ENCODE data around the gene ZYX. TPM values are rescaled to one million over a fixed set of nuclear protein-coding genes. Genes with fewer than 3 reads are reported as not detected.

Gene ZYX
- total RNA-seq, 1 donor from 2014 or later, result 523 TPM

DNA sequence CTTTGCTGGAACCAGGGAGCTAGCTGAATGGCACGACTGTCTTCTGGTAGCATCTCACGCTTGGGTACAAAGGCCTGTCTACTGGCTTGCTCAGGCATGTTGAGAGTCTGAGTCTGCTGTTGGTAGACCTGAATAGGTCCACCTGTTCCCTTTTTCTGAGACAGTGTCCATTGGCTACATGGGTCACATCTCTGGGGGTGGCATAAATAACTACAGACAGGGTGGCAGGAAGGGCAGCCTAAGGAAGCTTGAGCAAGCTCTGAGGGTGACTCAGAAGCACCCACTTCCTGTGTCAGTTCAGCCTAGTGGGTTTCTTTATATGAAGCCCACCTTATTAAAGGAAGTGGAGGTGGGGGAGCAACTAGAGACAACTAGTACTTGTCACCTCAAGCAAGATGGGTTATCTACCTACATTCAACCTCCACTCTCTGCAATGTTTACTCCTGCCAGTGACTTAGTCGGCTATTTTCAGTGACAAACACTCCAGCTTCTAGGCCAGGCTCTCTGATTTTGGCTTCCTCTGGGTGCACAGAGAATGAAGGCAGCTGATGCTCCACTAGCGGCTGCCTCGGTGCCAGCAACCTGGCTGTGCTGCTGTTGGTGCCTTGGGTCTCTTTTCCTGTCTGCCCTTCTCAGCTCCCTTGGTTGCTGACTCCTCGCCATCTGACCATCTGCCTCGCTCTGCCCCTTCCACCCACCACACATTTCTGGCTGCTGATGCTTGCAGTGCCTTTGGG lies 5.7 kb upstream of the ZYX start:
- DNase-seq (ENCODE audit: low read depth) (no peak), FAIRE-seq (no peak)
- Mint-ChIP-seq H3K4me3 (ENCODE audit: unreplicated experiment) (no peak overlapping the region), H3K36me3 (ENCODE audit: low read depth, unreplicated experiment) (no peaks in the 10 kb centered on the region), H3K4me1 (ENCODE audit: low read depth, unreplicated experiment) (peaks cover 27% of the 10 kb centered on the region), H3K27ac (ENCODE audit: unreplicated experiment) (no peak overlapping the region), H3K27me3 (ENCODE audit: low read depth, unreplicated experiment) (no peaks in the 10 kb centered on the region), H3K9me3 (ENCODE audit: unreplicated experiment) (peaks cover 3% of the 10 kb centered on the region)
- H4K20me1 ChIP-seq (ENCODE audit: insufficient read depth, low read length), result no peaks in the 10 kb centered on the region
- no peaks in the 10 kb centered on the region for H3K9me3 ChIP-seq (ENCODE audit: insufficient read depth, low read depth, low read length)
- peaks cover 35% of the 10 kb centered on the region for H3K79me2 ChIP-seq (ENCODE audit: insufficient read depth, low read length)
- H3K27ac ChIP-seq (ENCODE audit: low read depth, low read length), result no peak overlapping the region
- no peak overlapping the region for H3K4me3 ChIP-seq (ENCODE audit: insufficient read depth, low read depth, low read length)
- H3K4me2 ChIP-seq (ENCODE audit: low read length), result peak overlapping the region; percentile 35
- no peak for TF ChIP-seq EZH2 (IDR thresholded peaks at IDR 0.05; ENCODE audit: insufficient read depth, low read length)
- TF ChIP-seq CTCF (IDR thresholded peaks at IDR 0.05; ENCODE audit: insufficient read depth, low read depth, low read length), result no peak
- no peak overlapping the region for H2AFZ ChIP-seq (ENCODE audit: low read depth, low read length)
- H3K27me3 ChIP-seq (ENCODE audit: insufficient read depth, low read length), result no peaks in the 10 kb centered on the region
- no peaks in the 10 kb centered on the region for H3K36me3 ChIP-seq (ENCODE audit: insufficient read depth, low read length)
- H3K4me1 ChIP-seq (ENCODE audit: insufficient read depth, low read length), result peaks cover 25% of the 10 kb centered on the region
- H3K9ac ChIP-seq (ENCODE audit: low read length), result no peak overlapping the region

DNA sequence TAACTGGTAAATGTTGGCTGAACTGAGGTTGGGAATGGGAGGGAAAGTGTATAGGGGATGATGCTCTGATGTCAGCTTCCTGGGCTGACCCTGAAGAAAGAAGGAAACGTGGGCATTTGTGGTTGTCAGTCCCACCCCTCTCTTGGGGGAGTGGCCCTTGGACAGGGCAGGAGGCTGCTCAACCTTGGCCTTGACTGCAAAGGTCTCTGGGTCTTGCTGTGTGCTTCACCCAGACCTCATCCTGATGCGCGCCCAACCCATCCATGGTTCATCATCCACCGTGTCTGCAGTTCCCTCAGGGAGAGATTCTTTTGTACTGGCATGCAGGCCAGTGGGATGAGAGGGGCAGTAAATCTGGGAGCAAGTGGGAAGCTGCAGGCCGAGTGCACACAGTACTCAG lies 4.7 kb upstream of the ZYX start:
- TF ChIP-seq EZH2 (IDR thresholded peaks at IDR 0.05; ENCODE audit: insufficient read depth, low read length) (no peak), CTCF (IDR thresholded peaks at IDR 0.05; ENCODE audit: insufficient read depth, low read depth, low read length) (no peak)
- Histone ChIP-seq H3K27ac (ENCODE audit: low read depth, low read length) (no peak overlapping the region), H3K79me2 (ENCODE audit: insufficient read depth, low read length) (peaks cover 41% of the 10 kb centered on the region), H3K36me3 (ENCODE audit: insufficient read depth, low read length) (no peaks in the 10 kb centered on the region), H3K4me2 (ENCODE audit: low read length) (no peak overlapping the region), H3K4me3 (ENCODE audit: insufficient read depth, low read depth, low read length) (no peak overlapping the region), H4K20me1 (ENCODE audit: insufficient read depth, low read length) (no peaks in the 10 kb centered on the region), H3K9me3 (ENCODE audit: insufficient read depth, low read depth, low read length) (no peaks in the 10 kb centered on the region), H3K4me1 (ENCODE audit: insufficient read depth, low read length) (peaks cover 25% of the 10 kb centered on the region), H3K27me3 (ENCODE audit: insufficient read depth, low read length) (no peaks in the 10 kb centered on the region), H2AFZ (ENCODE audit: low read depth, low read length) (no peak overlapping the region), H3K9ac (ENCODE audit: low read length) (no peak overlapping the region)
- H3K27me3 Mint-ChIP-seq (ENCODE audit: low read depth, unreplicated experiment), result no peaks in the 10 kb centered on the region
- no peak overlapping the region for H3K27ac Mint-ChIP-seq (ENCODE audit: unreplicated experiment)
- H3K4me3 Mint-ChIP-seq (ENCODE audit: unreplicated experiment), result no peak overlapping the region
- peaks cover 27% of the 10 kb centered on the region for H3K4me1 Mint-ChIP-seq (ENCODE audit: low read depth, unreplicated experiment)
- H3K9me3 Mint-ChIP-seq (ENCODE audit: unreplicated experiment), result peaks cover 3% of the 10 kb centered on the region
- FAIRE-seq, result no peak
- no peaks in the 10 kb centered on the region for H3K36me3 Mint-ChIP-seq (ENCODE audit: low read depth, unreplicated experiment)
- DNase-seq (ENCODE audit: low read depth), result no peak

- H3K4me3 ChIP-seq (ENCODE audit: insufficient read depth, low read depth, low read length), result peak overlapping the region; percentile 77
- Mint-ChIP-seq H3K9me3 (ENCODE audit: unreplicated experiment) (peaks cover 1% of the 10 kb centered on the region), H3K4me3 (ENCODE audit: unreplicated experiment) (peak overlapping the region; percentile 94), H3K36me3 (ENCODE audit: low read depth, unreplicated experiment) (peaks cover 8% of the 10 kb centered on the region), H3K4me1 (ENCODE audit: low read depth, unreplicated experiment) (peaks cover 30% of the 10 kb centered on the region), H3K27me3 (ENCODE audit: low read depth, unreplicated experiment) (no peaks in the 10 kb centered on the region), H3K27ac (ENCODE audit: unreplicated experiment) (peak overlapping the region; percentile 98)
- peaks cover 39% of the 10 kb centered on the region for H3K4me1 ChIP-seq (ENCODE audit: insufficient read depth, low read length)
- no peak overlapping the region for H2AFZ ChIP-seq (ENCODE audit: low read depth, low read length)
- H3K36me3 ChIP-seq (ENCODE audit: insufficient read depth, low read length), result peaks cover 22% of the 10 kb centered on the region
- peaks cover 31% of the 10 kb centered on the region for H4K20me1 ChIP-seq (ENCODE audit: insufficient read depth, low read length)
- H3K27ac ChIP-seq (ENCODE audit: low read depth, low read length), result peak overlapping the region; percentile 99
- TF ChIP-seq EZH2 (IDR thresholded peaks at IDR 0.05; ENCODE audit: insufficient read depth, low read length) (no peak), CTCF (IDR thresholded peaks at IDR 0.05; ENCODE audit: insufficient read depth, low read depth, low read length) (no peak)
- no peaks in the 10 kb centered on the region for H3K27me3 ChIP-seq (ENCODE audit: insufficient read depth, low read length)
- peak overlapping the region; percentile 99 for H3K9ac ChIP-seq (ENCODE audit: low read length)
- peaks cover 74% of the 10 kb centered on the region for H3K79me2 ChIP-seq (ENCODE audit: insufficient read depth, low read length)
- FAIRE-seq (no peak), DNase-seq (ENCODE audit: low read depth) (no peak)
- H3K4me2 ChIP-seq (ENCODE audit: low read length), result peak overlapping the region; percentile 98
- no peaks in the 10 kb centered on the region for H3K9me3 ChIP-seq (ENCODE audit: insufficient read depth, low read depth, low read length)
Measured at GRCh38 chr7:143379611-143380259, 1.4 kb upstream of the ZYX start.

All from astrocyte (in vitro differentiated cells and primary cell).